ENCODE results near the gene IGFBP1. TPM values are rescaled to one million over a fixed set of nuclear protein-coding genes. Genes with fewer than 3 reads are reported as not detected.

Gene IGFBP1
- total and polyA plus RNA-seq, 2 experiments from 2014 or later = 0.50 to 1.3 TPM

DNA sequence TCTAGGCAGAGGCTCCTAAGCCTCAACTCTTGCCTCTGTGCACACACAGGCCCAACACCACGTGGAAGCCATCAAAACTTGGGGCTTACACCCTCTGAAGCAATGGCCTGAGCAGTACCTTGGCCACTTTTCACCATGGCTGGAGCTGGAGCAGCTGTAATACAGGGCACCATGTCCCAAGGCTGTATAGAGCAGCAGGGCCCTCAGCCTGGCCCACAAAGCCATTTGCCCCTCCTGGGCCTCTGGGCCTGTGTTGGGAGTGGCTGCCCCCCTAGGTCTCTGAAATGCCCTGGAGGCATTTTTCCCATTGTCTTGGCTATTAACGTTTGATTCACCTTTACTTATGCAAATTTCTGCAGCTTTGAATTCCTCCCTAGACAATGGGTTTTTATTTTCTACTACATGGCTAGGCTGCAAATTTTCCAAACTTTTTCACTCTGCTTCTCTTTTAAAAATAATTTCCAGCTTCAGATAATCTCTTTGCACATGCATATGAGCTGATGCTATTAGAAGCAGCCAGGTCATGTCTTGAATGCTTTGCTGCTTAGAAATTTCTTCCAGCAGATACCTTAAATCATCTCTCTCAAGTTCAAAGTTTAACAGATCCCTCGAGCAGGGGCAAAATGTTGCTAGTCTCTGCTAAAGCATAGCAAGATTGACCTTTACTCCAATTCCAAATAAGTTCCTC, 9.7 kb upstream of the IGFBP1 start:
- Histone ChIP-seq H3K79me2 (ENCODE audit: insufficient read depth) (no peaks in the 10 kb centered on the region), H3K4me3 (no peak overlapping the region), H3F3A (ENCODE audit: insufficient read depth) (peaks cover 21% of the 10 kb centered on the region), H3K9me2 (ENCODE audit: insufficient read depth) (no peaks in the 10 kb centered on the region), H3K9me3 (ENCODE audit: low read depth) (no peaks in the 10 kb centered on the region), H3K4me1 (ENCODE audit: insufficient read depth) (peaks cover 23% of the 10 kb centered on the region), H3K36me3 (ENCODE audit: low read depth) (no peaks in the 10 kb centered on the region), H4K20me1 (ENCODE audit: insufficient read depth) (no peaks in the 10 kb centered on the region), H3K27ac (no peak overlapping the region), H3K27me3 (replicated peaks; ENCODE audit: insufficient read depth) (no peaks in the 10 kb centered on the region), H3K4me2 (ENCODE audit: unreplicated experiment) (no peak overlapping the region), H2AFZ (no peak overlapping the region), H3K9ac (no peak overlapping the region)
- in situ Hi-C loops (cut with MboI) = loop anchor here (25.0 kb wide), 1 partner anchor 1934 kb away; no protein-coding TSS in a partner anchor
- DNase-seq = no peak
- WGBS, 2 experiments (ENCODE audit: low coverage in 1 of 2, low lambda C conversion rate in 2 of 2, missing lambda C conversion rate in 2 of 2) = 20 to 21% methylated on average over 3 of the region's 3 CpGs
- TF ChIP-seq EZH2 (IDR thresholded peaks at IDR 0.05; ENCODE audit: insufficient read depth, poor library complexity, severe bottlenecking) = no peak
- TF ChIP-seq EZH2phosphoT487 (IDR thresholded peaks at IDR 0.05; ENCODE audit: insufficient read depth, low read depth) = no peak

GRCh38 chr7:45880433-45880860, 7.8 kb upstream of the IGFBP1 start:
- no peak for DNase-seq
- WGBS, 2 experiments (ENCODE audit: low coverage in 1 of 2, low lambda C conversion rate in 2 of 2, missing lambda C conversion rate in 2 of 2) = 81 to 90% methylated on average over 7 of the region's 7 CpGs
- no peaks in the 10 kb centered on the region for H3K9me2 ChIP-seq (ENCODE audit: insufficient read depth)
- H3K9ac ChIP-seq = no peak overlapping the region
- H3K4me1 ChIP-seq (ENCODE audit: insufficient read depth) = peaks cover 14% of the 10 kb centered on the region
- no peaks in the 10 kb centered on the region for H4K20me1 ChIP-seq (ENCODE audit: insufficient read depth)
- no peak for TF ChIP-seq EZH2phosphoT487 (IDR thresholded peaks at IDR 0.05; ENCODE audit: insufficient read depth, low read depth)
- no peak for TF ChIP-seq EZH2 (IDR thresholded peaks at IDR 0.05; ENCODE audit: insufficient read depth, poor library complexity, severe bottlenecking)
- no peak overlapping the region for H3K27ac ChIP-seq
- no peak overlapping the region for H3K4me3 ChIP-seq
- H3K4me2 ChIP-seq (ENCODE audit: unreplicated experiment) = no peak overlapping the region
- H2AFZ ChIP-seq = no peak overlapping the region
- in situ Hi-C loops (cut with MboI) = loop anchor here (25.0 kb wide), 1 partner anchor 1932 kb away; no protein-coding TSS in a partner anchor
- H3F3A ChIP-seq (ENCODE audit: insufficient read depth) = peaks cover 16% of the 10 kb centered on the region
- H3K36me3 ChIP-seq (ENCODE audit: low read depth) = no peaks in the 10 kb centered on the region
- H3K27me3 ChIP-seq (replicated peaks; ENCODE audit: insufficient read depth) = no peaks in the 10 kb centered on the region
- no peaks in the 10 kb centered on the region for H3K9me3 ChIP-seq (ENCODE audit: low read depth)
- H3K79me2 ChIP-seq (ENCODE audit: insufficient read depth) = no peaks in the 10 kb centered on the region

- Histone ChIP-seq H3K9ac (peak overlapping the region; percentile 59), H3K4me3 (no peak overlapping the region), H3K27me3 (replicated peaks; ENCODE audit: insufficient read depth) (no peaks in the 10 kb centered on the region), H2AFZ (0 out of 2 replicates have a peak overlapping the region, but pooled peaks have one; percentile 14), H3K9me2 (ENCODE audit: insufficient read depth) (no peaks in the 10 kb centered on the region), H3K79me2 (ENCODE audit: insufficient read depth) (no peaks in the 10 kb centered on the region), H3K36me3 (ENCODE audit: low read depth) (no peaks in the 10 kb centered on the region), H3K9me3 (ENCODE audit: low read depth) (no peaks in the 10 kb centered on the region), H3K4me1 (ENCODE audit: insufficient read depth) (peaks cover 21% of the 10 kb centered on the region), H3K4me2 (ENCODE audit: unreplicated experiment) (peak overlapping the region; percentile 3), H3F3A (ENCODE audit: insufficient read depth) (peaks cover 22% of the 10 kb centered on the region), H3K27ac (peak overlapping the region; percentile 85), H4K20me1 (ENCODE audit: insufficient read depth) (no peaks in the 10 kb centered on the region)
- TF ChIP-seq EZH2phosphoT487 (IDR thresholded peaks at IDR 0.05; ENCODE audit: insufficient read depth, low read depth) (no peak), EZH2 (IDR thresholded peaks at IDR 0.05; ENCODE audit: insufficient read depth, poor library complexity, severe bottlenecking) (no peak)
- no peak for DNase-seq
- in situ Hi-C loops (cut with MboI) = loop anchor here (25.0 kb wide), 1 partner anchor 1931 kb away; no protein-coding TSS in a partner anchor
- 91 to 93% methylated on average over 9 of the region's 9 CpGs for WGBS, 2 experiments (ENCODE audit: low coverage in 1 of 2, low lambda C conversion rate in 2 of 2, missing lambda C conversion rate in 2 of 2)
Measured at GRCh38 chr7:45881280-45881758, 7.0 kb upstream of the IGFBP1 start.

DNA sequence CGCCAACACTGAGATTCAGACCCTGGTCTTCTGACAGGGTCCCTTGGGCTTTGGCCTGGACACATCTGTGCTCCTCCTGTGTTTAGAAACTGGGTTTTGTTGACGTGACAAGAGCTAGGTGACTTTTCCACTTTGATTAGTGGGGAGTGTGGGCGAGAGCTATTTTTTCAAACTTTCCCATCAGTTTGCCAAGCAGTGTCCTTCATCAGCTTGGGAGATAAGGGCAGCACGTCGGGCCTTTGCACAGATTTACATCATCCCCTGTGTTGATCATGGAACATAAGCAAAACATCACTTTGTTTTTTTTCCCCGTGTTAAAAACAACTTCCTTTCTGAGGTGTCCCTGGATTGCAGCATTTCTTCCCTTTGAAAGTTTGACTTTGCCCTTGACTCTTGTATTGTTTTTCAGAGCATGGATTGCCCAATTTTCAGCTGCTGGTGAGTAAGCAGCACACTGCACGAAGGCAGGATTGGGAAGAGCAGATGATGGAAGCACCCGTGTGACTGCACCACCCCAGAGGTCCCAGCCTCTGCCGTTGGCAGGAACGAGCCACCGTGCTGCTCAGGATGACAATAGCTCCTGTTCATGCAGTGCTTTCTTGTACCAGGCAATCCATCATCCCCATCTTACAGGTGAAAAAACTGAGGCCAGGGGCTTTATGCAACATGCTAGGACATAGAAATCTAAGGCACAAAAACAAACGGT, 6.4 kb upstream of the IGFBP1 start:
- Histone ChIP-seq H3K79me2 (ENCODE audit: insufficient read depth) (no peaks in the 10 kb centered on the region), H2AFZ (0 out of 2 replicates have a peak overlapping the region, but pooled peaks have one; percentile 14), H3K27ac (peak overlapping the region; percentile 85)

More for the DNA sequence above, 6.4 kb upstream of the IGFBP1 start:
- in situ Hi-C loops (cut with MboI) = loop anchor here (25.0 kb wide), 1 partner anchor 1930 kb away; no protein-coding TSS in a partner anchor
- peaks cover 22% of the 10 kb centered on the region for H3F3A ChIP-seq (ENCODE audit: insufficient read depth)
- H3K36me3 ChIP-seq (ENCODE audit: low read depth) = no peaks in the 10 kb centered on the region
- no peak overlapping the region for H3K4me3 ChIP-seq
- peak; percentile 95 for DNase-seq
- H3K4me1 ChIP-seq (ENCODE audit: insufficient read depth) = peaks cover 21% of the 10 kb centered on the region
- no peak for TF ChIP-seq EZH2 (IDR thresholded peaks at IDR 0.05; ENCODE audit: insufficient read depth, poor library complexity, severe bottlenecking)
- TF ChIP-seq EZH2phosphoT487 (IDR thresholded peaks at IDR 0.05; ENCODE audit: insufficient read depth, low read depth) = no peak
- no peaks in the 10 kb centered on the region for H3K27me3 ChIP-seq (replicated peaks; ENCODE audit: insufficient read depth)
- no peaks in the 10 kb centered on the region for H4K20me1 ChIP-seq (ENCODE audit: insufficient read depth)
- H3K4me2 ChIP-seq (ENCODE audit: unreplicated experiment) = peak overlapping the region; percentile 3
- 31 to 35% methylated on average over 12 of the region's 12 CpGs for WGBS, 2 experiments (ENCODE audit: low coverage in 1 of 2, low lambda C conversion rate in 2 of 2, missing lambda C conversion rate in 2 of 2)
- peak overlapping the region; percentile 59 for H3K9ac ChIP-seq
- no peaks in the 10 kb centered on the region for H3K9me3 ChIP-seq (ENCODE audit: low read depth)
- no peaks in the 10 kb centered on the region for H3K9me2 ChIP-seq (ENCODE audit: insufficient read depth)

All from GM23248 (cell line).